ENCODE data around the gene PAX5.
A peak's percentile ranks its signal among the peaks of the same experiment; 100 is the strongest.

The PAX5 gene

GRCh38 chr9:36932198-36932597 is 101.9 kb downstream of the PAX5 start:
- no peak for DNase-seq (ENCODE audit: low read depth)

- DNase-seq (ENCODE audit: low read depth) = no peak
Measured at GRCh38 chr9:36930941-36931340, 103.1 kb downstream of the PAX5 start.

- DNase-seq (ENCODE audit: low read depth) = no peak
Measured at GRCh38 chr9:36929350-36929675, 104.8 kb downstream of the PAX5 start.

GRCh38 chr9:36928670-36929349 is 105.3 kb downstream of the PAX5 start:
- DNase-seq (ENCODE audit: low read depth) = peak; percentile 69

GRCh38 chr9:36928210-36928609 is 105.9 kb downstream of the PAX5 start:
- peak; percentile 16 for DNase-seq (ENCODE audit: low read depth)

- peak; percentile 51 for DNase-seq (ENCODE audit: low read depth)
Measured at GRCh38 chr9:36924757-36925432, 109.2 kb downstream of the PAX5 start.

- DNase-seq (ENCODE audit: low read depth) = peak; percentile 95
Measured at GRCh38 chr9:36924071-36924470, 110.0 kb downstream of the PAX5 start.

GRCh38 chr9:36923025-36923625 is 110.9 kb downstream of the PAX5 start:
- DNase-seq (ENCODE audit: low read depth) = no peak

- DNase-seq (ENCODE audit: low read depth) = peak; percentile 68
Measured at GRCh38 chr9:36922548-36922947, 111.5 kb downstream of the PAX5 start.

- DNase-seq (ENCODE audit: low read depth) = no peak
Measured at GRCh38 chr9:36914212-36914577, 119.9 kb downstream of the PAX5 start.

GRCh38 chr9:36913393-36914211 is 120.5 kb downstream of the PAX5 start:
- no peak for DNase-seq (ENCODE audit: low read depth)

GRCh38 chr9:36912620-36913019 is 121.4 kb downstream of the PAX5 start:
- no peak for DNase-seq (ENCODE audit: low read depth)

- no peak for DNase-seq (ENCODE audit: low read depth)
Measured at GRCh38 chr9:36911601-36912412, 122.3 kb downstream of the PAX5 start.

- no peak for DNase-seq (ENCODE audit: low read depth)
Measured at GRCh38 chr9:36911037-36911436, 123.0 kb downstream of the PAX5 start.

GRCh38 chr9:36906492-36906891 is 127.6 kb downstream of the PAX5 start:
- DNase-seq (ENCODE audit: low read depth) = no peak

- peak; percentile 20 for DNase-seq (ENCODE audit: low read depth)
Measured at GRCh38 chr9:36905101-36906066, 128.7 kb downstream of the PAX5 start.

GRCh38 chr9:36903541-36904435 is 130.3 kb downstream of the PAX5 start:
- DNase-seq (ENCODE audit: low read depth) = peak; percentile 85

GRCh38 chr9:36902861-36903524 is 131.1 kb downstream of the PAX5 start:
- DNase-seq (ENCODE audit: low read depth) = no peak

All from ELR (cell line).